NCI-H2227 treated with DMSO at 0.1 percent for 48 hours (cell line): Measurements from ENCODE around the gene REC114.
A peak's percentile ranks its signal among the peaks of the same experiment; 100 is the strongest.
"Not testable (repeated sequence)": the region's sequence is repeated elsewhere in the genome, so short reads cannot be mapped to it uniquely, and the experiment has no call there.

Experiments used
- DNase-seq: peaks from one replicate; lab custom pipeline; 2025; lab: John Stamatoyannopoulos, UW

Gene REC114

DNA sequence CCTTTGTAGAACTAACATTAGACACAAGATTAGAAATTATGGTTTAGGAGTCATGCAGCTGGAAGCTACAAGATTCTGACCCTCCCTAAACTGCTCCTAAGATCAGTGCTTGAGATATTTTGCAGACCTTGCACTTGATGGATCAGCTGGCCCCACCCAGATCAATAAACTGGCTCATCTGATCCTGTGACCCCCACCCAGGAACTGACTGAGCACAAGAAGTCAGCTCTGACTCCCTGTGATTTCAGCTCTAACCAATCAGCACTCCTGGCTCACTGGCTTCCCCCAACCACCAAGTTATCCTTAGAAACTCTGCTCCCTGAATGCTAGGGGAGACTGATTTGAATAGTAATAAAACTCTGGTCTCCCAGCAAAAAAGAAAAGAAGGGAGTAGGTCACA, 134.6 kb downstream of the REC114 start:
- DNase-seq: not testable (repeated sequence)

DNA sequence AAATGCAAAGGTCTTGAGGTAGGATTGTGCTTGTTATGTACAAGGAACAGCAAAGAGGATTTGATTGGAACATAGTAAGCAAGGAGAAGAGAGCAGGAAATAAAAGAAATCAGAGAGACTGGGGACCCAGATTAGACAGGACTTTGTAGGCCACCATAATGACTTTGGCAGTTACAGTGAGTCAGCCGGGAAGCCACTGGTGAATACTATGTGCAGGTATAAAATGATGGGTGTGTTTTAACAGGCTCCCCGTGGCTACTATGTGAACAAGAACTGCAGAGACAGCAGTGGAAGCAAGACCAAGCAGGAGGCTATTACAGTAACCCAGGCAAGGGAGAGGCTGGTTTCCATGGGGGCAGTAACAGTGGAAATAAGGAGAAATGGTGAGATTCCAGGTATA, 135.1 kb downstream of the REC114 start:
- no peak for DNase-seq

DNA sequence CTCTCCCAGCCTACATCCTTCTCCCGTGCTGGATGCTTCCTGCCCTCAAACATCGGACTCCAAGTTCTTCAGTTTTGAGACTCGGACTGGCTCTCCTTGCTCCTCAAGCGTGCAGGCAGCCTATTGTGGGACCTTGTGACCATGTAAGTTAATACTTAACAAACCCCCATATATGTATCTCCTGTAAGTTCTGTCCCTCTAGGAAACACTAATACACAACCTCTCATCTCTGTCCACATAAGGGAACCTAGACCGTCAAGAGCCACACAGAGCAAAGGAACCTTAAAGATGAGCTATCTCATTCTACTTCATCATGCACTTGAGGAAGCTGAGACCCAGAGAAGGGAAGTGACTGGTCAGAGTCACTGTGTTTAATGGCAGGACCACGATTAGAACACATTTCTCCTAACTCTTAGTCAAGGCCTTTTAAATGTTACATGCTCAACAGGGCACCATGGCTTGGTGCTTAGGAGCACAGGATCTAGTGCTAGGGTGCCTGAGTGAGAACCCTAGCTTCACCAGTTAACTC, 140.0 kb downstream of the REC114 start:
- no peak for DNase-seq

DNA sequence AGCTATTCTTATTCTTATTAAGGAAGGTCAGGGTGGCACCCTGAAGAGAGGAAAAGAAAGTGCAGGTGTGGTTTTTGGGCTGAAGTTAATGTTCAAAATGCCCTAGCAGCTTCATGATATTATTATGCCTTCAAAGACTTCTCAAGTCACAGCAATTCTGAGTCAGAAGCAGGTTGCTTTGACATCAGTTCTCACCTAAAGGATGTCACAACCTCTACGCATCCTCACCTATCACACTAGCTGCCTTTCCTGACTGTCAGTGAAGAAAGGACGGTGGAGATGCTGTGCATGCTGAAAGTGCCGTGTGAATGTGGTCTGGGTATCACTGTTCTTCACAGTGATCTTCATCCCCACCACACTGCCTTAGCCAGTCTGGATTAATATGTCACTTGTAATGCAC, 140.6 kb downstream of the REC114 start:
- no peak for DNase-seq

DNA sequence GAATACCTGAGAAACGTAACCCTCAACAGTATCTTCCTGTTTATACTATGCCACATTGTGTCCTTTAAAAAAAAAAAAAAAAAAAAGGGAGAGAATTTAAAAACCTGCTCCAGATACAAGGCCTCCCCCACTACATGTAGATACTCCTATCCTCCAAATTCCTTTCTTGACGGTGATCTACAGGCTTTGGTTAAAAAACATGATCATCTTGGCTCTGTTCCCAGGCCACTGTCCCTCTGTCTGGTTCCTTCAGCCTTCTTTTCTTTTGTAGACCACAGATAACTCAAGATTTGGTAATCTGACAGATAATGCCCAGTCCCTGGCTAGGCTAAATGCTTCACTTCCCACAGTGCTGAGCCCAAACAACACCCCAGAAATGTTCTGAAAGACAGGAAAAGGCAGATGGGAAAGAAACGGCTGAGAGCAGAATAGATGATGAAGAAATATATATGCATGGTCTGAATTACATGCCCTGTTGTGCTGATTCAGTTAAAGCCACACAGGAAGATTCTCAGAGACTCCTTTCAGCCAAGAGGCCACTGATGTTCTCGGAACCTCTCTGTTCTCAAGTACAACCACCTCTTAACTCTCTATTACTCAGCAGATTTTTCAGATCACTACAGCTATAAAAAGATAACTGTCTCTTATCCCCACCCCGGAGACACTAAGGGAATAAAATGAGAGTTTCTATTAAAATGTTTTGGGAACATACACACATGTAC, 141.9 kb downstream of the REC114 start:
- DNase-seq: no peak

DNA sequence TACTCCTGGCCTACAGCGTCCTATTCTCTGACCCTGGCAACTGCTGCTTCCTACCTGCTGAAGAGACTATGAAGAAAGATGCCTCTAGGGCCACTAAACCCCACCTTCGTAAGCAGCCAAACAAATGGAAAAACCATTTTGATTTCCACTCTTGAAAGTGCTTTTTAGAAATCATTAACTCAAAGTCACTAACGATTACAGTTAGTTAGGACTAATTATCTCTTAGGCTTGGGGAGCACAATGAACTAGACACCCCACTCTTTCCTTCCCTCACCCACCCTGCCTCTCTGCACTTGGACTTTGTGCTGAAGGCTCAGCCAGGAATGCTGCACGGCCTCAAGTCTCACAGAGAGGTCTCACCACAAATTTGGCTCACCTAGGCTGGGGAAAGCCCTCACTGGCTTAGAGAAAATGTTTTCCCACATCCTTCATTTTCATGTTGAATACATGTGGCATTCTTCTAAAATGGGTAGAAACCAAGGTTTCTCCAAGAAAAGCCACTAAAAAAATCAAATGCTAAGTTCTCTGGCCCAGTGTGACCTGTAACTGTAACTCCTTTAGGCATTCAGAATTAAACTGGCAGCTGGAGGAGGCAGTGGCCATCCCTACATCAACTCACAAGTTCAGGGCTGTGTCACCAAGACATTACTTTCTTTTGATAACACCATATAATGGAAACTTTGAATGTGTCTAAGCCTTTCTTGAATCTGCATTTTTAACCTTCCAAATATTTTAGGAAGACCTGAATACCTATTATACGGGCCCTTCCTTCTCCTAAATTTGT, 143.1 kb downstream of the REC114 start:
- no peak for DNase-seq

DNA sequence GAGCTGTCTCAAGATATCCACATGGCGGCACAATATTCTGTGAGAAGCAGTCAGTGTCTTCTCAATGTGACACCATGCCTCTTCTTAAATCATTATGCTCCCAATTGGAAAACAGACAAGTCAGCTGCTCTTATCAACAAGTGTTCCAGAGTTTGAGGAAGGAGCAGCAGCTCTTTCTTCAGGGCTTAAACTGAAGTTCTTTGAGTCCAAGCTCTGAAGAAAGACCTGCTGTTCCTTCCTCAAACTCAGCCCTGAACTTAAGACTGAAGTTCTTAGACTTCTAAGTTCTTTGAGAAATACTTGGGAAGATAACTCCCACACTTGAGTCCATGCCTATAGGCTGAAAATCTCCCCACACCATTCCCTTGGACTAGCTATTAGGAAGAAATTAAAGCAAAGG, 146.8 kb downstream of the REC114 start:
- no peak for DNase-seq

DNA sequence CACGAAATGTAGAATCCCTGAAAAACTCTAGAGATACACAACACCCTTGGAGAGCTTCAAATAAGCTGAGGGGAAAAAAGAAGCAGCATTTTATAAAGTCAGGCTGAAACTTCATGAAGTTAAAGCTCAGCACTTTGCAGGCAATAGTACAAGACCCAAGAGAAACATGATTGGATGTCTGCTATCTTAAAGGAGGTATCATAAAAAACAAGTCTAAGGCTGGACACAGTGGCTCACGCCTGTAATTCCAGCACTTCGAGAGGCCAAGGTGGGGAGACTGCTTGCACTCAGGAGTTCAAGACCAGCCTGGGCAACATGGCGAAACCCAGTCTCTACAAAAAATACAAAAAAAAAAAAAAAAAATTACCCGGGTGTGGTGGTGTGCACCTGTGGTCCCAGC, 147.3 kb downstream of the REC114 start:
- no peak for DNase-seq

DNA sequence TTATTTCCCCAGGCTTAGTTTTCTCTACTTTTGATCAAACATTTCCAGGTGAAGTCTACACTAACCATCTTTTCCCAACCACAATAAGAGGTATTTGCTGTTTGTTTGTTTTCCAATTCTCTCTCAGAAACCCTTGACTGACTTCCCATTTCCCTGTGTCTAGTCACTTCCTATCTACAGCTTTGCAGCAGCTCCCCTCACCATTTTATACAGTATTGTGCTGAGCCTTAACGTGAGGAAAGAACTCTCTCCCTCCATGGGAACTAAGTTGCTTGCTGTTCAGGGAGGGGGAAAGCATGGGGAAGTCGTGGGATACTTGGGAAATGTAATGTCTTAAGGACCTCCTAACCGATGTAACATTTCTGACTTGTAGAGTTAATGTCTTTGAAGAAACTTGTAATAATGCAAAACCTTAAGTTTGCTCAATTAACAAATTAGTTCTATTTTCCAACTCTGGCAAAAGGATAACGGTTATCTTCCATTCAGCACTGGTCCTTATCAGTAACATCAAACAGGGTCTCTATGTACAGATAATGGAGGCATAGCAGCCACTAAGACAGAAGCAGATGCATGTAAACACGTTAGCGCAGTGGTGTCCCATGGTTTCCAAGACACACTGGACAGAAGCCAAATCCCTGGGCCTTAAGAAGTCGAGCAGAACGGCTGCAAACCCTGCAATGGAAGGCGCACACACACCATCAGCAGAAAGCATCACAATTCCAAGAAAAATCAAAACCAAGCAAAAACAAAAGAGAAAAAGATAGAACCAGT, 150.5 kb downstream of the REC114 start:
- DNase-seq: no peak

DNA sequence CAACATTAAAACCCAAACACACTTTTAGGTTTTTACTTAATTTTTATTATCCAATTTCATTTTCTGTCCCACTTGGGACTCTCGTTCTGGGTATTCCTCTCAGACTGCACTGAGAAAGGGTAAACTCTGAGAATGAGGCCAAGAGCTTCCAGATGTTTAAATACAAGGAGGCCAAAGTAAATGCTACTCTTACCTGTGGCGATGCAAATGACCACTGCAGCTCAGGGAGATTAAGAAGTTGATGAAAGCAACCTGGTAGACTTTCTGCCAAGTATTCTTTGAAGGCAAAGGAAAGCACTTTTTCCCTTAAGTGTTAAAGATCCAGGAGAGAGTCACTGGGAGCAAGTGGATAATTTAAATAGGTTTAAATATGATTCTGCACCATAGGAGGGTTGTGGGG, 151.1 kb downstream of the REC114 start:
- no peak for DNase-seq

DNA sequence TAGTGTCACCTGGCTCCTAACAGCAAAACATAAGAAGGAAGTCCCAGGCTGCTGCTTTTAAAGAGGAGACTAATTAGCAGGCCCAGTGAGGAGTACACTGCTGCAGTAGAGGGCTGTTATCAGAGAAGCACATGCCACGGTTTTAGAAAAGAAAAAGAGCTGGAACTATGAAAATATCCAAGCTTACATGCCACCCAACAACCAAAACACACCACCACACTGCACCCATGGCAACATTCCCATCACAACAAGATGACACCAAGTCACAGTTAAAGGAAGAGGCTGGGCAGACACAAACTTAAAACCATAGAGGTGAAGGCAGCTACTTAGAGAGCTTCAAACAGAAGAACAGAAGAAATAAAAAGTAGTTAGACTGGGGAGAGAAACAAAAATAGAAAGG, 153.2 kb downstream of the REC114 start:
- no peak for DNase-seq

DNA sequence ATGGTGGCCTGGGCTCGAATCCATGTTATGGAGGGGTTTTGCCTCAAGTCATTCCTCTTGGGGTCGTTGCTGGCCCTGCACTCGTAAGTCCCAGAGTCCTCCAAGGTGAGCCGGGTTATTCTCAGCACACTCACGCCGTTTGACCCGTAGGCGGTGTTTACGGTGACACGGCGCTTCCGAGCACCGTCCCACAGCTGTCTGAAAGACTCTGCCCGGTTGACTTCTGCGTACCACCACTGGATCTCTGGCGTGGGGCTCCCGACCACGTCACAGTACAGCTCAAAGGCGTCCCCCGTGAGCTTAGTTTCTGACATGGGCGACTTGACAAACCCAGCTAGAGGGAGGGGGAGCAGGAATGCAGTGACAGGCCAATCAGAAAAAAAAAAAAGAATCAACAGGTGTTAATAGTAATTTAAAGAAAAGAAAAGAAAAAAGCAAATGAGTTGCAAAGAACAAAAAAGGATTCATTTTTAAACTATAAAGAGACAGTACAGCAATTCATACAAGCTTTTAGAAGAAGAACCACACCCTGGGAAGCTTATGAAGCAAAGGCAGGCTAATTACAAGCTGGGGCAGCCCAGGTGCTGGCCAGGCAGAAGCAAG, 154.2 kb downstream of the REC114 start:
- DNase-seq: no peak

DNA sequence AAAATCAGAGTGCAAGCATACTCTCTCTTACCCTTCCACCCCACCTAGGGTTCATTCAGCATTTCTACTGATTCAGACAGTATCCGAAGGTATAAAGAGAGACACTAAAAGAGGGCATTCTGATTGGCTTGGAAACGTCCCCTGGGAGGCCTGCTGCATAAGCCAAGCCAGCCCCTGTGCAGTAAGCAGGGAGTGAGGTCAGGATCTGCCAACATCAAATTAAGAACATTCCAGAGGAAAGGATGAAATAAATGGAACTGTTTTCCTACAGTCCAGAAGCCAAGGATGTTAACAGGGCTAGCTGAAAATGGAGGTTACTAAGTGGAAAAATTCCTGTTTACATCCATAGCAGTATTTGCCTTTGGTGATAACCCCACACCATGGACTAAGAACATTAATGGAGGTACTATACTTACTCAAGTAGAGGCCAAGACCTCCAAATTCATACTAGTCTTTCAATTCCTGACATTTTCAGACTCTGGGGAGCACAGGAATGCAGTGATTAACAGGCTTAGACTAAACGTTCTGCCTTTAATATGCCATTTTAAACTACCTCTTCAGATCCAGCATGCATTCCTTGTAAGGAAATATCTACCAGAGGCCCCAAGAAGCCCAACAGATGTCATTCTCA, 155.7 kb downstream of the REC114 start:
- DNase-seq: no peak

DNA sequence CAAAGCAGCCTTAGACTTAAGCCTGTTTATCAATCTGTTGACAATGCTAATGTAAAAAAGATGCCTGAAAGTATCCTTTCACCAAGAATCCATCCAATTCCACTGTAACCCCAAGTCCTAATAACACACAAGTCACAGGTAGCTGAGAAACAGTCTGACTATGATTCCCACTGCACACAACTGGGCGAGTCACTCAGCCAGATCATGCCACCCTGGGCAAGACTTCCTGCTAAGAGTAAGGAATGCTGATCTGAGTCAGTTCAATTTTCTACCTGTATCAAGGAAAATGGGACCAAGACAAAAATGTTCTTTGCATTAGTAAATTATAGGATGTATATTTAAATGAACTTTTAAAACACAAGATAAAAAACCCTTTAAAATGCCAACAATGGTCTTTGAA, 157.0 kb downstream of the REC114 start:
- no peak for DNase-seq

DNA sequence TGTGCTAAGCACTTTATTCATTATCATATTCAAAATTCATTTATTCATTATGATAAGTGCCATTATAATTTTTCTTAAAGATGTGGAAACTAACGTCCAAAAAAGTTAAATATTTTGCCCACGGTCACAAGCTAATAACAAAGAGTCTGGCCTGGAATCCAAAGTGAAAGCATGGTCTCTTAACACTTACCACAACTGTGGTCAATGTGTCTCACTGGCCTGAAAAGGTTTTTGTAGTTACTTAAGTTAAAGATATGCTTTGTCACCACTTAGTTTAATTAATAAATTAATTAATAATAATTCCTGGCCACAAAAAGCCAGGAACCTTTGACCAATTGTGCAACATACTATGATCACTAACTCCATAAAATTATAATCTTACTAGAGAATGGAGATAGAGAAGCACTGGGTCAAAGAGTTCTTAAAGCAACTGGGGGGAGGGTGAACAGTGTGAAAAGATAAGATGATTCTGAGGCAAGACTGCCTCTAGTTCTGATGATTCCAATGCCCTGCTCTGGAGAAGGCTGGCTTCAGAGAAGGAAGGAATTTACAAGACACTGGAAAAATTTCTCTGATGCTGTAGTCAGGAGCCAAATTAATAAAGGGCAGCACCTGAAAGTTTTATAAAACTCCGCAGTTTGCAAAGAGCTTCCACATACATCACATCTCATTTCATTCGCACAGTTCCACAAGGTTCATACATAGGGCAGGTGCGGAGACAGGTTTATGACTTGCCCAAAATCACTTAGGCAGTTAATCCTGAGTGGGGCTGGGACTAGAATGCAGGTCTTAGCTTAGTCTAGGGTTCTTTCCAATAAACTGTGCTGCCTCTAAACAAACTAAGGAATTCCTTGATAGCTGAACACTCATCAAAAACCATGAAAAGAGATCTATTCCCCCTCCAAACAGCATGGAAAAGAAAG, 157.7 kb downstream of the REC114 start:
- no peak for DNase-seq

DNA sequence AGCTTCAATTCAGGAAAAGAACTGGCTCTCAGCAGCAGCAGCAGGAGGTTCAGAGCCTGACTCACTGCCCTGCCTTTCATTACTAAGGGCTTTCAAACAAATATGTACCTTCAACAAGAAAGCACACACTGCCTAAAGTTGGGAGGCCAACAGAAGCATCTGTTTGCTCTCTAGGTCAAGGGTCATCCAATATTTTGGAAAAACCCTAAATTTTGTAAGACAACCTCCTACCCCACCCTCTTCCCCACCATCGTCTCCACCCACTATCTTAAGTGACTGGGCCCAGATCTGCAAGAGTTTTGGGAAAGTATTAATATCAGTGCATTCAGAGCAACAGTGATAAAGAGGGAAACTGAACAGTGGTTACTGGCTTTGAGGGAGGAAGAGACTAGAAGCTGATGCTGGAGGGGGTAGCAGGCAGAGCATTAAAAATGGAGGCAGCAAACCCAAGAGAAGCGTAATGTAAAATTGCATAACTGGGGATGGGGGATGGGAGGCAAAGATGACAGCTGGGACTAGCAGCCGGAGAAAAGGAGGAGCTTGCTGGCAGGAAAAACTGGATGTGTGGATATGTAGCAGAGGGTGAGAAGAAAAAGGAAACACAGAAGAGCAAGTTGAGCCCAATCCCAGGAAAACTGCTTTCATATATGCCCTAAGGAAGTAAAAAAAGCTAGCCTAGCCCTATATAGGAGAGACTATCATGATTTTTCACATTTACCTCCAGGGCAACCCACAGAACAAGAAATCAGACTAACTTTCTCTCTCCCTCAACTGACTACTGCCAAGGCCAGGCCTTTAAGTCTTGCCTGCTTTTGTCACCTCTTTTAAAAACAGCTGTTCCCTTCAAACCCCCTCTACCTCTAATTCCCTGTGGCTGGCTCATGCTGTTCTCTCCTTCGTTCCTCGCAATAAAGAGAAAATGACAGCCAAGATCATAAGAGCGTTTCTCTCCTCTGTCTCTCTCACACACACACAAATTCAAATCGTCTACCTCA, 158.8 kb downstream of the REC114 start:
- DNase-seq: peak; percentile 5

DNA sequence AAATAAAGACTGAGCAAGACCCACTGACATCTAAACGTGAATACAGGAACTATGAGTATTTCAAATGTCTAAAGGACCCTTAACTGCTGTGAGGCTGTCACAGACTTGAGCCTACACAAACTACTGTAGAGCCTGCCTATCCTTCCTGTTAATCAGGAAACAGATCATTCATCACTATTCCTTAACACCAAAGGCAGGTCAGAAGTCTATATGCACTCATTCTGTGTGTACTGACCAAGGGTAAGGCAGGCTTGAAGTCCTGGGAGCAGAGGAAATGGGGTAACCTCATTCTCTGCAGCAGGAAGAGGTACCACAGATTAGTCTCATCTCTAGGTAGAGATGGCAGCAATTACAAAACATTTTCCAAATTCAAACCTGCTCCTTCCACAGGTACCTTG, 159.5 kb downstream of the REC114 start:
- no peak for DNase-seq

DNA sequence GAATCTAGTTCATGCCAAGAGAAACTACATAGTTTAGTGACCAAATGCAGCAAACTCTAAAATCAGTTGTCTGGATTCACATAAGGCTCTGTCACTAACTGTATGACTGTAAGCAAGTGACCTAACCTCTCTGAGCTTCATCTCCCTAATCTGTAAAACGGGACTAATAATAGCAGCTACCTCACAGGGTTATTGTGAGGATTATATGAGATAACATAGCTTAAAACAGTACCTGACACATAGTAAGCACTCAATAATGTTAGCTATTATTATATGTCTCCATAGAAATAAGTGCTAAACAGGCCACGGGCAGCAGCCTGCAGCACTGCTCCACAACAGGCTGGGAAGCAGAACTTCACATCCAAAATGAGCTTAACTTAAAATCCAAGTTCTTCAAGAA, 160.0 kb downstream of the REC114 start:
- no peak for DNase-seq

DNA sequence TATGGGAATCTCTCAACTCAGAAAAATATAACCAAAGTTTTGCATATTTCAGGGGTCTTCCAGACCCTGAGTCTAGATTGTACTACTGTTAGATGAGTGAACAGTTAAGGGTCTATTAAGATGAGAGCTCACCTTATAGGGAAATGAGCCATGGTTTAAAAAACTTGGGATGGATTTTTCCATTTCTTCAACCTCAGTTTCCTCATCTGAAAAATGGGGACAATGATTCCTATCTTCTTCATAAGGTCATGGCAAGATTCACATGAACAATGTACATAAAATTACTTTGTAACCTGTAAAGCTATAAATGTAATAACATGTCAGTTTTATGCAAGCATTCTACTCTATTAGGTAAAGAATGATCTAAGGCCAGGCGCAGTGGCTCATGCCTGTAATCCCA, 161.5 kb downstream of the REC114 start:
- no peak for DNase-seq
